Right lobe of liver (tissue), 4 donors: ENCODE data around the gene TYW1.
"Not testable (repeated sequence)": the region's sequence is repeated elsewhere in the genome, so short reads cannot be mapped to it uniquely, and the experiment has no call there.

Experiments
- POLR2A ChIP-seq: fragments of 450-650 bp; IDR thresholded peaks from one replicate; pipeline ENCODE4 v1.6.1; 2017; ENCODE audit warnings: antibody characterized with exemption, mild to moderate bottlenecking
- TF ChIP-seq, protein P1 (sequence below), 4 donors: fragments of 200-600 bp in 3 of 4; fragments of 450-650 bp in 1 of 4; IDR thresholded peaks; one replicate each; pipeline versions ENCODE4 v1.5.1 to v1.8.0; 2016 to 2022; ENCODE audit warnings: antibody characterized with exemption in 4 of 4, mild to moderate bottlenecking in 2 of 4
- donor health status: DM: no; HTN: no; CAD: no.
- donor health status: DM: no; HTN: no; CAD: no.
- donor health status: DM: no; HTN: yes; CAD: no.

DNA sequence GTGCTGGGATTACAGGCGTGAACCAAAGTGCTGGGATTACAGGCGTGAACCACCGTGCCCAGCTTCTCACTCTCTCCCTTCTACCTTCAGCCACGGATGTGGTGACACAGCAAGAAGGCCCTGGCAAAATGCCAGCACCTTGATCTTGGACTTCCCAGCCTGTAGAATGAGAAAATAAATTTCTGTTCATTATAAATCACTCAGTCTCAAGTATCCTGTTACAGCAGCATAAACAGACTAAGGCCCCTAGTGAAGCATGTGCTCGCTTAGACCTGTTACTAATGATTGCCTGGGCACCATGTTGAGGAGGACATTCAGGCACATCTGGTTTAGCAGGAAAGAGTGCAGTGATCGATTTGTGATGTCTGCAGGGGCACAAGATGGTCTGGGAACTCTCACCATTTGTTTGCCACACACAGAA is 263.5 kb downstream of the TYW1 start:
- TF ChIP-seq, protein P1, sequence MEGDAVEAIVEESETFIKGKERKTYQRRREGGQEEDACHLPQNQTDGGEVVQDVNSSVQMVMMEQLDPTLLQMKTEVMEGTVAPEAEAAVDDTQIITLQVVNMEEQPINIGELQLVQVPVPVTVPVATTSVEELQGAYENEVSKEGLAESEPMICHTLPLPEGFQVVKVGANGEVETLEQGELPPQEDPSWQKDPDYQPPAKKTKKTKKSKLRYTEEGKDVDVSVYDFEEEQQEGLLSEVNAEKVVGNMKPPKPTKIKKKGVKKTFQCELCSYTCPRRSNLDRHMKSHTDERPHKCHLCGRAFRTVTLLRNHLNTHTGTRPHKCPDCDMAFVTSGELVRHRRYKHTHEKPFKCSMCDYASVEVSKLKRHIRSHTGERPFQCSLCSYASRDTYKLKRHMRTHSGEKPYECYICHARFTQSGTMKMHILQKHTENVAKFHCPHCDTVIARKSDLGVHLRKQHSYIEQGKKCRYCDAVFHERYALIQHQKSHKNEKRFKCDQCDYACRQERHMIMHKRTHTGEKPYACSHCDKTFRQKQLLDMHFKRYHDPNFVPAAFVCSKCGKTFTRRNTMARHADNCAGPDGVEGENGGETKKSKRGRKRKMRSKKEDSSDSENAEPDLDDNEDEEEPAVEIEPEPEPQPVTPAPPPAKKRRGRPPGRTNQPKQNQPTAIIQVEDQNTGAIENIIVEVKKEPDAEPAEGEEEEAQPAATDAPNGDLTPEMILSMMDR (IDR thresholded peaks at IDR 0.05), result not testable (repeated sequence)
- not testable (repeated sequence) for TF ChIP-seq POLR2A
